Measurements from ENCODE around the gene TUBB. TPM values are rescaled to one million over a fixed set of nuclear protein-coding genes. Genes with fewer than 3 reads are reported as not detected.
A peak's percentile ranks its signal among the peaks of the same experiment; 100 is the strongest.
"Not testable (repeated sequence)": the region's sequence is repeated elsewhere in the genome, so short reads cannot be mapped to it uniquely, and the experiment has no call there.

Gene TUBB
- total and polyA plus RNA-seq, 12 donors = 90.3 to 473 (median 214) TPM

DNA sequence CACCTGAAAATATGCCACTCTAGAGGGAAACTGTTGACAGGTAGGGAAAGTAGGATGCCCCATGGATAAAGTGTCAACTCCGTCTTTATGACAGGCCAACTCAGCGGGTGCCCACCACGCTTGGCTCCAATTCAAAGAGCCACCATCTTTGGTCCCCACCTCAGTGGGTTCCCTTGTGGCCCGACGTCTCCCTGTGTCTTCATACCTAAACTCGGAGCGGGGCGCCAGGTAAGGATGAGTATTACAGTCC, 3.3 kb upstream of the TUBB start:
- H3K27me3 ChIP-seq = no peaks in the 10 kb centered on the region
- peaks cover 0 to 24% of the 10 kb centered on the region in 2 donors for H3K36me3 ChIP-seq (replicated peaks in 1 of 2)
- no peak for DNase-seq
- intact Hi-C loops (cut with DNase I) = no loop called here
- 1 to 6% (median 4%) methylated on average over 2 to 8 of the region's 8 CpGs for WGBS, 4 donors
- peak overlapping the region in 4 of 5 donors; percentile 80 to 91 (median 88) for H3K27ac ChIP-seq
- no peaks in the 10 kb centered on the region for H3K9me3 ChIP-seq (replicated peaks in 1 of 3)
- H3K4me1 ChIP-seq (replicated peaks in 1 of 2) = peaks cover 9 to 27% of the 10 kb centered on the region in 2 donors
- peak overlapping the region in 2 of 4 donors; percentile 59 to 73 for H3K4me3 ChIP-seq
- TF ChIP-seq POLR2A (IDR thresholded peaks at IDR 0.05) (peak in 1 of 2 donors; percentile 34), CTCF (IDR thresholded peaks at IDR 0.05) (no peak)

DNA sequence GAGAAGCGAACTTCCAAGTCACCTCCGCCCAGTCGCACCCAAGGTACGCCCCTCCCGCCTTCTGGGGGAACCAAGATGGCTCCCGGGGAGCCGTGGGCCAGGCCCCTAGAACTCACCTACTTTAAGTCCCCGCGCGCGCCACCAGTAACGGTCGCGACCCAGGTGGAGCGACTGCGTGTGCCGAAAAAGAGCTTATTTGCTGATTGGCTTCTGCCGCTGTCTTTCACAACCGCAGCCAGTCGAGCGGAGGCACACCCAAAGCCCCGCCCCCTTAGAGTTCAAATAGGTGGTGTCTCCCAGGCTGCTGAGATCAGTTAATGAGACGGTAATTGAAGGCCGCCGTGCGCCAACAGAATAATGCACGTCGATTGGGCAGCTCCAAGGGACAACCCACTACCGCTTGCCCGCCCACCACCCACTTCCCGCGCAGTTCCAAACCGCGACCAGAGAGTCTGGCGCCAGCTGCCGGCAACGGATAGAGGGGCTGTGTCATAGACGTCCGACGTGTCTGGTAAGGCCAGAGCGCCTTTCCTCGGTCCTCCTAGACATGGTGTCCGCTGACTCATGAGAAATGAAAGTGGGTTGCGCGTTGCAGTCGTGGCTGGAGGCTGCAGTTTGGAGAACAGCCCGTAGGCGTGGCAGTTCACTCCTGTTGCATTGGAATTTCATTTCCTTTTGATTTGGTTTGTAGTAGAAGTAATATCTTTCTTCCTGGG, 2.9 kb upstream of the TUBB start, which contains the start of gene MDC1:
Gene MDC1, minus strand, starts transcription at position 153 of the 716 bp plus-strand sequence. CDS start 2,106 bp downstream, outside the sequence.
- H3K4me3 ChIP-seq = peak within 1 kb of the TSS in 2 of 4 donors; percentile 59 to 73
- intact Hi-C loops (cut with DNase I) = no loop called here
- DNase-seq = peak; percentile 99 to 100 (median 100)
- H3K27me3 ChIP-seq = no peaks in the 10 kb centered on the region
- TF ChIP-seq CTCF (IDR thresholded peaks at IDR 0.05) = peak; percentile 29 to 71 (median 62)
- peak; percentile 92 to 99 for TF ChIP-seq POLR2A (IDR thresholded peaks at IDR 0.05)
- H3K9me3 ChIP-seq (replicated peaks in 1 of 3) = no peaks in the 10 kb centered on the region
- H3K27ac ChIP-seq = peak within 1 kb of the TSS; percentile 73 to 91 (median 90)
- H3K36me3 ChIP-seq (replicated peaks in 1 of 2) = peaks cover 0 to 19% of the 10 kb centered on the region in 2 donors
- peaks cover 14 to 32% of the 10 kb centered on the region in 2 donors for H3K4me1 ChIP-seq (replicated peaks in 1 of 2)
- WGBS, 4 donors = 0 to 2% (median 0%) methylated on average over 9 to 48 of the region's 48 CpGs

- H3K27me3 ChIP-seq; H3K9me3 ChIP-seq (replicated peaks in 1 of 3); intact Hi-C loops (cut with DNase I): not testable (repeated sequence)
- H3K4me3 ChIP-seq = peak overlapping the region in 2 of 4 donors; percentile 26 to 42
- WGBS, 4 donors = 75 to 78% (median 77%) methylated on average over 37 of the region's 37 CpGs
- H3K4me1 ChIP-seq (replicated peaks in 1 of 2) = peaks cover 16 to 40% of the 10 kb centered on the region in 2 donors
- peak in 1 of 6 experiments; percentile 21 for TF ChIP-seq CTCF (IDR thresholded peaks at IDR 0.05)
- H3K27ac ChIP-seq = peak overlapping the region; percentile 73 to 91 (median 90)
- peaks cover 0 to 19% of the 10 kb centered on the region in 2 donors for H3K36me3 ChIP-seq (replicated peaks in 1 of 2)
- DNase-seq = peak in 2 of 7 donors; percentile 40 to 64
Measured at GRCh38 chr6:30717845-30718720, 2.1 kb upstream of the TUBB start.

DNA sequence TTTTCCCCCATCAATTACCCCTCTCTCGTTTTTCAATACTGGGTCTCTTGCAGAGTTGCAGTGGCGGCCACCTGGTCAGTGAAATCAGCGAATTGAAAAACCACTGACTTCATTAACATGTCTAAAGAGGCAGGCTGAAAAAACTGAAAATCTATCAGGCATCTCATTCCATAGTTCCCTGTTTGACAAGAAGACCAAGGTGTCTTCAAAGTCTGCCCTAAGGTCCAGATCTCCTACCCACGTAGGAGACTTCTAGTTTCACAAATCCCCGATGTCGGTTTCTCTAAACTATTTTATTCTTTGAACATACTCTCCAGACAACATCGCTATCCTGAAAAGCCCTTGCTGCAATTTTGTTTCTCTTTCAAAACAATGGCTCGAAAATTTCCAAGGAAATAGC, 796 bp upstream of the TUBB start:
- WGBS, 4 donors = 33 to 42% (median 41%) methylated on average over 8 of the region's 8 CpGs
- Histone ChIP-seq H3K27ac (peak overlapping the region; percentile 34 to 94 (median 78)), H3K4me1 (replicated peaks in 1 of 2) (peaks cover 16 to 49% of the 10 kb centered on the region in 2 donors), H3K4me3 (peak overlapping the region in 2 of 4 donors; percentile 67 to 93), H3K36me3 (replicated peaks in 1 of 2) (peaks cover 0 to 21% of the 10 kb centered on the region in 2 donors), H3K9me3 (replicated peaks in 1 of 3) (no peaks in the 10 kb centered on the region), H3K27me3 (no peaks in the 10 kb centered on the region)
- no peak for TF ChIP-seq POLR2A (IDR thresholded peaks at IDR 0.05)
- no peak for TF ChIP-seq CTCF (IDR thresholded peaks at IDR 0.05)
- intact Hi-C loops (cut with DNase I) = no loop called here
- DNase-seq = no peak
